HepG2 (cell line): Measurements from ENCODE around the gene THRA.

Experiments used
- ADNP ChIP-seq: sonication (generic); formaldehyde crosslinking; IDR thresholded peaks from 2 replicates; pipeline ENCODE4 v1.4.0; 2020; ENCODE audit warnings: missing genetic modification reagents
- CBX5 ChIP-seq: sonication (generic); formaldehyde crosslinking; IDR thresholded peaks from 2 replicates; pipeline ENCODE4 v1.4.0; 2020; ENCODE audit warnings: missing genetic modification reagents, borderline replicate concordance
- POLR2A ChIP-seq, 2 experiments: IDR thresholded peaks; 2 replicates each; pipeline ENCODE4 v1.6.1; 2011; ENCODE audit warnings: low read depth in 2 of 2, low read length in 2 of 2, mild to moderate bottlenecking in 1 of 2, moderate library complexity in 1 of 2; ENCODE audit not compliant: insufficient read depth in 1 of 2
- TF ChIP-seq, protein P1 (sequence below): IDR thresholded peaks from 2 replicates; pipeline ENCODE4 v1.6.1; 2016
- TF ChIP-seq, protein P2 (sequence below): sonication (generic); formaldehyde crosslinking; conservative IDR thresholded peaks from 2 replicates; pipeline ENCODE4 v1.8.1; 2023; ENCODE audit warnings: missing genetic modification reagents

DNA sequence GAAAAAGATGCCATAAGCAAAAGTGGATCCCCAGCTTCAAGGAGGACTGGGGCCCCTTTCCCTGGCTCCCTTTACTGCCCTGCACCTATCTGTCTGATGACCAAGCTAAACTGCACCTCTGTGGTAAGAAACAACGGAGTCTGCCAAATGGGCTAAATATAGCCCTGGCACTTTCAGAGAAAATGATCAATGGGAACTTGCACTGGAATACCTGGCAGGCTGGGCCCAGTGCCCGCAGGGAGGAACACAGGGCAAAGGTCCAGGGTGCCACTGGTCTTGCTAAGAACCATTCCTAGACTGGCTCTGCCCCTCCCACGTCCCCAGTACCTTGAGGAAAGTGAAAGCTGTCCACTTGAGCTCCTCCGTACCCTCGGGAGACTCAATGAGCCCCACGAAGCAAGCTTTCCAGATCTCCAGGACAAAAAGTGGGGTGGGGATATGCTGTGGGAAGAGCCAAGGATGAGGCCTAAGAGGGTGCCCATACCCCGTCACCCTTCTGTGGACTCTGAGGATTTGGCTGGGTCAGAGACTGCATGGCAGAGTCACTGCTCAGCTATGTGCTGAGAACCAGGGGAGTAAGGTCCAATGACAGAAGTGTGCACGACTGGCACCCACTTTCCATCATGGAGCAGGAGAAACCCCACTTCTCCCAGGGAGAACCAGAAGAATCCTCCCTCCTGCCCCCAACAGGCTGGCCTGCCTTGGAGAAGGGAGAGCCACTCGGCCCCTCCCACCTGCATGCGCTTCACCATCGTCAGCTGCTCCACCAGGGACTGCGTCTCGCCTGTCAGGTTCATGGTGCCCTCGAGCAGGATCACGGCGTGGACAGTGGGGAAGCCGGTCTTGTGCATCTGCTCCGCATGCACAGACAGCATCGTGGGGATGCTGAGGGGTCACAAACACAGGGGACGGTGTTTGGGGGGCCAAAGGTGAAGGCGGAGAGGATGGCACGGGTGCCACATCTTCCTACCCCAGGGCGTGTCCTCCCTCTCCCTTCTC, 30.1 kb upstream of the THRA start:
- TF ChIP-seq, protein P1, sequence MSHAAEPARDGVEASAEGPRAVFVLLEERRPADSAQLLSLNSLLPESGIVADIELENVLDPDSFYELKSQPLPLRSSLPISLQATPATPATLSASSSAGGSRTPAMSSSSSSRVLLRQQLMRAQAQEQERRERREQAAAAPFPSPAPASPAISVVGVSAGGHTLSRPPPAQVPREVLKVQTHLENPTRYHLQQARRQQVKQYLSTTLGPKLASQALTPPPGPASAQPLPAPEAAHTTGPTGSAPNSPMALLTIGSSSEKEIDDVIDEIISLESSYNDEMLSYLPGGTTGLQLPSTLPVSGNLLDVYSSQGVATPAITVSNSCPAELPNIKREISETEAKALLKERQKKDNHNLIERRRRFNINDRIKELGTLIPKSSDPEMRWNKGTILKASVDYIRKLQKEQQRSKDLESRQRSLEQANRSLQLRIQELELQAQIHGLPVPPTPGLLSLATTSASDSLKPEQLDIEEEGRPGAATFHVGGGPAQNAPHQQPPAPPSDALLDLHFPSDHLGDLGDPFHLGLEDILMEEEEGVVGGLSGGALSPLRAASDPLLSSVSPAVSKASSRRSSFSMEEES = no peak
- TF ChIP-seq CBX5 (CRISPR knock-in tag) = no peak
- TF ChIP-seq POLR2A (IDR thresholded peaks at IDR 0.05; ENCODE audit: insufficient read depth in 1 of 2, low read depth in 2 of 2, low read length in 2 of 2) = no peak
- TF ChIP-seq ADNP (CRISPR knock-in tag) = no peak
- TF ChIP-seq, protein P2, sequence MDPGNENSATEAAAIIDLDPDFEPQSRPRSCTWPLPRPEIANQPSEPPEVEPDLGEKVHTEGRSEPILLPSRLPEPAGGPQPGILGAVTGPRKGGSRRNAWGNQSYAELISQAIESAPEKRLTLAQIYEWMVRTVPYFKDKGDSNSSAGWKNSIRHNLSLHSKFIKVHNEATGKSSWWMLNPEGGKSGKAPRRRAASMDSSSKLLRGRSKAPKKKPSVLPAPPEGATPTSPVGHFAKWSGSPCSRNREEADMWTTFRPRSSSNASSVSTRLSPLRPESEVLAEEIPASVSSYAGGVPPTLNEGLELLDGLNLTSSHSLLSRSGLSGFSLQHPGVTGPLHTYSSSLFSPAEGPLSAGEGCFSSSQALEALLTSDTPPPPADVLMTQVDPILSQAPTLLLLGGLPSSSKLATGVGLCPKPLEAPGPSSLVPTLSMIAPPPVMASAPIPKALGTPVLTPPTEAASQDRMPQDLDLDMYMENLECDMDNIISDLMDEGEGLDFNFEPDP (CRISPR knock-in tag) = no peak
